Ovary (tissue), 9 donors: ENCODE measurements around the gene MSX2. TPM values are rescaled to one million over a fixed set of nuclear protein-coding genes. Genes with fewer than 3 reads are reported as not detected.
"Not testable (repeated sequence)": the region's sequence is repeated elsewhere in the genome, so short reads cannot be mapped to it uniquely, and the experiment has no call there.

ENCODE experiments used
- DNase-seq, 5 donors: peaks; one replicate each; pipeline ENCODE4 v3.0.0-alpha.2; 2019 to 2020
- H3K27ac ChIP-seq, 2 donors: fragments of 200-600 bp; one replicate each; pipeline versions ENCODE4 v1.5.1 to v1.8.0; 2019 to 2022
- H3K27me3 ChIP-seq: fragments of 200-600 bp; one replicate; pipeline ENCODE4 v1.8.0; 2022
- H3K36me3 ChIP-seq: fragments of 200-600 bp; sonication (generic); one replicate; pipeline ENCODE4 v1.5.1; 2019
- H3K4me1 ChIP-seq: one replicate; pipeline ENCODE4 v1.8.1; 2013; ENCODE audit warnings: mild to moderate bottlenecking, moderate library complexity; ENCODE audit not compliant: insufficient read depth
- H3K4me3 ChIP-seq: fragments of 200-600 bp; sonication (generic); one replicate; pipeline ENCODE4 v1.5.1; 2017
- H3K9me3 ChIP-seq, 2 donors: fragments of 200-600 bp in 1 of 2; sonication (generic) in 1 of 2; one replicate each; pipeline versions ENCODE4 v1.5.1 to v1.8.1; 2013 to 2019; ENCODE audit warnings: mild to moderate bottlenecking in 1 of 2, moderate library complexity in 1 of 2
- CTCF ChIP-seq, 3 donors: fragments of 450-650 bp in 2 of 3; fragments of 200-600 bp in 1 of 3; IDR thresholded peaks; one replicate each; pipeline versions ENCODE4 v1.5.1 to v1.8.0; 2016 to 2022; ENCODE audit warnings: antibody characterized with exemption in 3 of 3, mild to moderate bottlenecking in 1 of 3
- EP300 ChIP-seq: sonication (generic); formaldehyde crosslinking; IDR thresholded peaks from one replicate; pipeline ENCODE4 v1.6.1; 2017; ENCODE audit warnings: antibody characterized with exemption
- POLR2A ChIP-seq: fragments of 450-650 bp; IDR thresholded peaks from one replicate; pipeline ENCODE4 v1.6.1; 2017; ENCODE audit warnings: antibody characterized with exemption, mild to moderate bottlenecking, moderate library complexity
- WGBS, 3 donors: extraction: QIAGEN DNeasy Blood & Tissue Kit in 1 of 3; methylation state at CpG; one replicate each; pipeline versions ENCODE4 v1.1.5 to v1.1.7; 2013 to 2017; 5-methylcytosine and 5-hydroxymethylcytosine counted together
- intact Hi-C, 4 donors: fragments of 100-400 bp; cut with DNase I; formaldehyde crosslinking; loops; one replicate each; pipeline versions ENCODE4 v1.11.0 to v1.15.1; 2022 to 2023
- polyA plus RNA-seq, 2 donors: library from polyadenylated mRNA; stranded (reverse); fragments of 200-250 nt in 1 of 2; fragments of 350-450 nt in 1 of 2; fragmentation: Illumina TruSeq in 1 of 2; extraction: RNeasy Lipid Tissue Mini Kit (QIAGEN cat#74804) in 1 of 2; gene quantifications; one replicate each; pipeline ENCODE4 v1.2.3, GENCODE V29; 2013 to 2014
- total RNA-seq, 7 donors: library from RNA; depleted of rRNA in 2 of 7; stranded (reverse); fragments of >200 nt in 2 of 7; fragmentation: NEBNext Ultra II Directional in 3 of 7; extraction: Animal tissue kit (Norgen Biotek cat#: 25700) in 3 of 7; gene quantifications; one replicate each; pipeline versions ENCODE4 v1.1.0 to v1.2.4, GENCODE V29; 2016 to 2023
- donor health status: DM: no; HTN: no; CAD: no; lungs with moderate emphysema.
- donor health status: DM: no; HTN: no; CAD: no.
- donor health status: Bipolar disorder and iron deficiency.
- donor health status: DM: yes; HTN: yes; CAD: no.
- donor health status: DM: no; HTN: no; CAD: no.
- donor health status: DM: yes; HTN: yes; CAD: no.

MSX2 gene
- total and polyA plus RNA-seq, 9 donors: 0.24 to 0.83 (median 0.47) TPM; not detected in 3

GRCh38 chr5:174759091-174759490, 34.7 kb downstream of the MSX2 start:
- Histone ChIP-seq H3K27me3 (no peaks in the 10 kb centered on the region), H3K27ac (no peak overlapping the region), H3K4me1 (no peaks in the 10 kb centered on the region), H3K9me3 (no peaks in the 10 kb centered on the region), H3K36me3 (no peaks in the 10 kb centered on the region), H3K4me3 (no peak overlapping the region)
- intact Hi-C loops: no loop called here
- no peak for DNase-seq
- TF ChIP-seq CTCF (IDR thresholded peaks at IDR 0.05) (no peak), EP300 (no peak), POLR2A (no peak)
- 69 to 84% (median 71%) methylated on average over 3 of the region's 3 CpGs for WGBS, 3 donors

GRCh38 chr5:174760721-174761120, 36.3 kb downstream of the MSX2 start:
- Histone ChIP-seq H3K27me3 (no peaks in the 10 kb centered on the region), H3K4me1 (no peaks in the 10 kb centered on the region), H3K9me3 (no peaks in the 10 kb centered on the region), H3K36me3 (no peaks in the 10 kb centered on the region), H3K4me3 (no peak overlapping the region), H3K27ac (no peak overlapping the region)
- intact Hi-C loops: no loop called here
- no peak for DNase-seq
- TF ChIP-seq CTCF (IDR thresholded peaks at IDR 0.05): no peak
- 82 to 90% (median 87%) methylated on average over 11 of the region's 11 CpGs for WGBS, 3 donors

- H3K4me3 ChIP-seq, DNase-seq, H3K27me3 ChIP-seq, H3K36me3 ChIP-seq, intact Hi-C loops, H3K9me3 ChIP-seq, H3K27ac ChIP-seq, H3K4me1 ChIP-seq: not testable (repeated sequence)
- WGBS, 3 donors: 85 to 93% (median 91%) methylated on average over 1 to 2 of the region's 2 CpGs
Observed at GRCh38 chr5:174761341-174761740, 37.0 kb downstream of the MSX2 start.

GRCh38 chr5:174764309-174764708, 39.9 kb downstream of the MSX2 start:
- WGBS, 3 donors: 74 to 84% (median 79%) methylated on average over 10 of the region's 10 CpGs
- Histone ChIP-seq H3K9me3 (no peaks in the 10 kb centered on the region), H3K27me3 (no peaks in the 10 kb centered on the region), H3K4me3 (no peak overlapping the region), H3K4me1 (no peaks in the 10 kb centered on the region), H3K36me3 (no peaks in the 10 kb centered on the region), H3K27ac (no peak overlapping the region)
- TF ChIP-seq EP300 (no peak), POLR2A (no peak), CTCF (IDR thresholded peaks at IDR 0.05) (no peak)
- no peak for DNase-seq
- intact Hi-C loops: no loop called here

- H3K9me3 ChIP-seq: no peaks in the 10 kb centered on the region
- no peaks in the 10 kb centered on the region for H3K4me1 ChIP-seq
- DNase-seq: no peak
- no peak overlapping the region for H3K27ac ChIP-seq
- no peak for TF ChIP-seq POLR2A
- TF ChIP-seq EP300: no peak
- no peak for TF ChIP-seq CTCF (IDR thresholded peaks at IDR 0.05)
- WGBS, 3 donors: 85 to 90% (median 89%) methylated on average over 18 of the region's 18 CpGs
- intact Hi-C loops: no loop called here
- H3K27me3 ChIP-seq: no peaks in the 10 kb centered on the region
- H3K4me3 ChIP-seq: no peak overlapping the region
- no peaks in the 10 kb centered on the region for H3K36me3 ChIP-seq
Observed at GRCh38 chr5:174765540-174765939, 41.2 kb downstream of the MSX2 start.
